Endodermal cell (in vitro differentiated cells): Measurements from ENCODE around the gene ECHS1. TPM values are rescaled to one million over a fixed set of nuclear protein-coding genes. Genes with fewer than 3 reads are reported as not detected.
A peak's percentile ranks its signal among the peaks of the same experiment; 100 is the strongest.

Experiments used
- DNase-seq: peaks from one replicate; pipeline ENCODE4 v3.0.0-alpha.2; 2017
- H3K27ac ChIP-seq: 2 replicates; pipeline ENCODE4 v1.5.1; 2013; ENCODE audit warnings: mild to moderate bottlenecking, low read depth, low read length, moderate library complexity
- H3K27me3 ChIP-seq: 2 replicates; pipeline ENCODE4 v1.6.1; 2013; ENCODE audit warnings: mild to moderate bottlenecking, low read length, moderate library complexity; ENCODE audit not compliant: insufficient read depth, control insufficient read depth, poor library complexity, severe bottlenecking
- H3K36me3 ChIP-seq: 2 replicates; pipeline ENCODE4 v1.7.0; 2013; ENCODE audit warnings: mild to moderate bottlenecking, low read length, moderate library complexity; ENCODE audit not compliant: control insufficient read depth, insufficient read depth
- H3K4me1 ChIP-seq: one replicate; pipeline ENCODE4 v1.7.0; 2013; ENCODE audit warnings: low read length; ENCODE audit not compliant: control insufficient read depth, insufficient read depth
- H3K4me3 ChIP-seq: 2 replicates; pipeline ENCODE4 v1.5.1; 2013; ENCODE audit warnings: mild to moderate bottlenecking, low read length, moderate library complexity
- H3K9ac ChIP-seq: 2 replicates; pipeline ENCODE4 v1.6.1; 2013; ENCODE audit warnings: mild to moderate bottlenecking, low read length, moderate library complexity; ENCODE audit not compliant: poor library complexity, severe bottlenecking; ENCODE audit errors: extremely low read depth
- H3K9me3 ChIP-seq: 2 replicates; pipeline ENCODE4 v1.6.1; 2013; ENCODE audit warnings: mild to moderate bottlenecking, low read length, moderate library complexity; ENCODE audit not compliant: control insufficient read depth
- H3K27ac Mint-ChIP-seq: 2 replicates; pipeline ENCODE4 v1.8.0; 2020; ENCODE audit warnings: mixed read lengths
- H3K27me3 Mint-ChIP-seq: 2 replicates; pipeline ENCODE4 v1.8.0; 2021; ENCODE audit warnings: mild to moderate bottlenecking, mixed read lengths; ENCODE audit not compliant: insufficient read depth
- H3K36me3 Mint-ChIP-seq: 2 replicates; pipeline ENCODE4 v1.8.0; 2020; ENCODE audit warnings: low read depth, mixed read lengths
- H3K4me1 Mint-ChIP-seq: 2 replicates; pipeline ENCODE4 v1.8.0; 2020; ENCODE audit warnings: mixed read lengths
- H3K4me3 Mint-ChIP-seq: 2 replicates; pipeline ENCODE4 v1.8.0; 2020; ENCODE audit warnings: mild to moderate bottlenecking, moderate library complexity, mixed read lengths
- H3K9me3 Mint-ChIP-seq: 2 replicates; pipeline ENCODE4 v1.8.0; 2020; ENCODE audit warnings: mild to moderate bottlenecking, mixed read lengths
- WGBS, 2 experiments: methylation state at CpG; one replicate each; pipeline versions ENCODE4 v1.1.5 to v1.1.7; 2013; ENCODE audit warnings: missing lambda C conversion rate in 2 of 2, mixed read lengths in 1 of 2; ENCODE audit not compliant: insufficient coverage in 1 of 2, insufficient read length in 1 of 2; 5-methylcytosine and 5-hydroxymethylcytosine counted together
- total RNA-seq, 2 donors: library from RNA; stranded (reverse); fragmentation: NEBNext Ultra II Directional in 1 of 2; extraction: Animal tissue kit (Norgen Biotek cat#: 25700) in 1 of 2; gene quantifications; 2 replicates in 1 of 2; 3 replicates in 1 of 2; pipeline ENCODE4 v1.2.1, GENCODE V29; 2021
- TF ChIP-seq, protein P1 (sequence below): fragments of 200-600 bp; sonication (generic); conservative IDR thresholded peaks from 2 replicates; pipeline ENCODE4 v1.5.0; 2021; ENCODE audit warnings: antibody characterized with exemption, mild to moderate bottlenecking

ECHS1 gene
- total RNA-seq, 2 donors from 2014 or later, result 92.3 to 102 TPM

DNA sequence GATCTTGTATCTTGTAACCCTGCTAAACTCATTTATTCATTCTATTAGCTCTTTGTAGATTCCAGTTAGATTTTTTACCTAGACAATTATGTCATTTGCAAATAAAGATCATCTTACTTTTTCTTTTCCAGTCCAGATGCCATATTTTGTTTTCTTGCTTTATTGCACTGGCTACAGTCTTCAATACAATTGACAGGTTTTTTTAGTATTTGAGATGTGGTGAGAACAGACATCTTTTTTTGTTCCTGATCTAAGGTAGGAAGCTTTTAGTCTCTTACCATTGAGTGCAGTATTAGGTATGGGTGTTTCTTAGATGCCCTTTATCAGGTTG is 39.2 kb upstream of the ECHS1 start:
- Histone ChIP-seq H3K27me3 (no peaks in the 10 kb centered on the region), H3K27ac (no peak overlapping the region), H3K4me1 (no peaks in the 10 kb centered on the region), H3K9me3 (peaks cover 70% of the 10 kb centered on the region), H3K4me3 (peak overlapping the region; percentile 5), H3K9ac (no peak overlapping the region), H3K36me3 (peaks cover 70% of the 10 kb centered on the region)
- TF ChIP-seq, protein P1, sequence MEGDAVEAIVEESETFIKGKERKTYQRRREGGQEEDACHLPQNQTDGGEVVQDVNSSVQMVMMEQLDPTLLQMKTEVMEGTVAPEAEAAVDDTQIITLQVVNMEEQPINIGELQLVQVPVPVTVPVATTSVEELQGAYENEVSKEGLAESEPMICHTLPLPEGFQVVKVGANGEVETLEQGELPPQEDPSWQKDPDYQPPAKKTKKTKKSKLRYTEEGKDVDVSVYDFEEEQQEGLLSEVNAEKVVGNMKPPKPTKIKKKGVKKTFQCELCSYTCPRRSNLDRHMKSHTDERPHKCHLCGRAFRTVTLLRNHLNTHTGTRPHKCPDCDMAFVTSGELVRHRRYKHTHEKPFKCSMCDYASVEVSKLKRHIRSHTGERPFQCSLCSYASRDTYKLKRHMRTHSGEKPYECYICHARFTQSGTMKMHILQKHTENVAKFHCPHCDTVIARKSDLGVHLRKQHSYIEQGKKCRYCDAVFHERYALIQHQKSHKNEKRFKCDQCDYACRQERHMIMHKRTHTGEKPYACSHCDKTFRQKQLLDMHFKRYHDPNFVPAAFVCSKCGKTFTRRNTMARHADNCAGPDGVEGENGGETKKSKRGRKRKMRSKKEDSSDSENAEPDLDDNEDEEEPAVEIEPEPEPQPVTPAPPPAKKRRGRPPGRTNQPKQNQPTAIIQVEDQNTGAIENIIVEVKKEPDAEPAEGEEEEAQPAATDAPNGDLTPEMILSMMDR, result no peak
- no peaks in the 10 kb centered on the region for H3K4me1 Mint-ChIP-seq
- no peak overlapping the region for H3K27ac Mint-ChIP-seq
- peaks cover 82% of the 10 kb centered on the region for H3K36me3 Mint-ChIP-seq
- no peak overlapping the region for H3K4me3 Mint-ChIP-seq
- peaks cover 73% of the 10 kb centered on the region for H3K9me3 Mint-ChIP-seq
- H3K27me3 Mint-ChIP-seq, result no peaks in the 10 kb centered on the region
- no peak for DNase-seq

DNA sequence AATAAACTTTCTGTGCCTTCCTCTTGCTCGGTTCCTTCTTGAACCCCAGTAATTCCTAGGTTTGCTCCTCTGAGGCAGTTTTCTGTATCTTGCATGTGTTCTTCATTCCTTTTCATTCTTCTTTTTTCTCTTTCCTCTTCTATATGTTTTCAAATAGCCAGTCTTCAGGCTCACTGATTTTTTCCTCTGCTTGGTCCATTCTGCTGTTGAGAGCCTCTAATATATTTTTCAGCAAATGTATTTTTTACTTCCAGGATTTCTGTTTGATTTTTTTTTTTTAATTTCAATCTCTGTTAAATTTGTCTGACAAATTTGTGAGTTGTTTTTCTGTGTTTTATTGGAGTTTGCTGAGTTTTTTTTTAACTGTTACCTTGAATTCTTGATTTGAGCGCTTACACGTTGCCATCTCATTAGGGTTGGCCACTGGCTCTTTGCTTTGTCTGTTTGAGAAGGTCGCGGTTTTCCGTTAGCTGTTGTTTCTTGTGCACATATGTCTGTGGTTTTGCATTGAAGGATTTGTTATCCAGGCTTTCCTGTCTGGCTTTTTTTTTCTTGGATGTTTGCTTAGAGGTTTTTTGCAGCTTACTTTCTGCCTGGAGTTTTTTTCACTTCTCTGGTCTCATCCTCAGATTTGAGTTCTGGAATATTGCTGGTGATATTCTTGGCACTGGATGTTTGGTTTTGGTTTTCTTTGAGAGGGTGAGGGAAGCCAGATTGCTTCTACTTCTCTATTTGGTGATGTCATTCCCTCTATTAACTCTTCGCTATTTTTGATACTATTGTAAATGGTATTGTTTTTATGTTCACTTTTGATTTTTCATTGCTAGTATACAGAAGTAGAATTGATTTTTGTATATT is 38.6 kb upstream of the ECHS1 start:
- no peak overlapping the region for H3K27ac Mint-ChIP-seq
- no peak overlapping the region for H3K9ac ChIP-seq
- H3K27me3 ChIP-seq, result no peaks in the 10 kb centered on the region
- H3K9me3 Mint-ChIP-seq, result peaks cover 76% of the 10 kb centered on the region
- H3K4me3 ChIP-seq, result peak overlapping the region; percentile 51
- peaks cover 88% of the 10 kb centered on the region for H3K36me3 Mint-ChIP-seq
- TF ChIP-seq, protein P1, result no peak
- no peaks in the 10 kb centered on the region for H3K27me3 Mint-ChIP-seq
- no peak overlapping the region for H3K4me3 Mint-ChIP-seq
- H3K9me3 ChIP-seq, result peaks cover 70% of the 10 kb centered on the region
- no peak overlapping the region for H3K27ac ChIP-seq
- 94 to 95% methylated on average over 4 to 6 of the region's 7 CpGs for WGBS, 2 experiments
- H3K36me3 ChIP-seq, result peaks cover 76% of the 10 kb centered on the region
- H3K4me1 ChIP-seq, result no peaks in the 10 kb centered on the region
- H3K4me1 Mint-ChIP-seq, result no peaks in the 10 kb centered on the region
- no peak for DNase-seq

DNA sequence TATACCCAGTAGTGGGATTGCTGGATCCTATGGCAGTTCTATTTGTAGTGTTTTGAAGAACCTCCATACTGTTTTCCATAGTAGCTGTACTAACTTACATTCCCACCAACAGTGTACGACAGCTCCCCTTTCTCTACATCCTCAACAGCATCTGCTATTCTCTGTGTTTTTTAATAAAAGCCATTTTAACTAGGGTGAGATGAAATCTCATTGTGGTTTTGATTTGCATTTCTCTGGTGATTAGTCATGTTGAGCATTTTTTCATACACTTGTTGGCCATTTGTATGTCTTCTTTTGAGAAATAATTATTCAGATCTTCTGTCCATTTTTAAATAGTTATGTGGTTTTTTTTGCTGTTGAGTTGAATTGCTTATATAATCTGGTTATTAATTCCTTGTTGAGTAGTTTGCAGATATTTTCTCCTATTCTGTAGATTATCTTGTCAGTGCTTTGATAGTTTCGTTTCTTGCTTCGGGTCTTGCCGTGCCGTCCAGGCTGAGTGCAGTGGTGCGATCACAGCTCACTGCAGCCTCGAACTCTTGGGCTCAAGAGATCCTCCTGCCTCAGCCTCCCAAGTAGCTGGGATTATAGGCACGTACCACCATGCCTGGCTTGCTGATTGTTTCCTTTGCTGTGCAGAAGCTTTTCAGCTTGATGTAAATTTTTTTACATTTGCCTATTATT is 32.8 kb upstream of the ECHS1 start:
- H3K27me3 Mint-ChIP-seq, result no peaks in the 10 kb centered on the region
- no peak overlapping the region for H3K4me3 ChIP-seq
- no peak overlapping the region for H3K4me3 Mint-ChIP-seq
- 88 to 97% methylated on average over 6 to 8 of the region's 8 CpGs for WGBS, 2 experiments
- TF ChIP-seq, protein P1, result no peak
- H3K9me3 ChIP-seq, result peaks cover 33% of the 10 kb centered on the region
- H3K9ac ChIP-seq, result no peak overlapping the region
- H3K36me3 ChIP-seq, result peaks cover 83% of the 10 kb centered on the region
- no peaks in the 10 kb centered on the region for H3K4me1 ChIP-seq
- no peak for DNase-seq
- peaks cover 31% of the 10 kb centered on the region for H3K9me3 Mint-ChIP-seq
- peaks cover 86% of the 10 kb centered on the region for H3K36me3 Mint-ChIP-seq
- no peaks in the 10 kb centered on the region for H3K4me1 Mint-ChIP-seq
- no peak overlapping the region for H3K27ac ChIP-seq
- H3K27ac Mint-ChIP-seq, result no peak overlapping the region
- no peaks in the 10 kb centered on the region for H3K27me3 ChIP-seq
